Left renal pelvis (tissue), 4 donors: ENCODE measurements around the gene METRNL. TPM values are rescaled to one million over a fixed set of nuclear protein-coding genes. Genes with fewer than 3 reads are reported as not detected.

ENCODE experiments used
- DNase-seq, 4 donors: peaks; one replicate each; pipeline ENCODE4 v3.0.0-alpha.2; 2013; ENCODE audit warnings: low read depth in 4 of 4, low spot score in 3 of 4
- polyA plus RNA-seq, 4 donors: library from polyadenylated mRNA; unstranded; fragments of 120-200 nt; gene quantifications; one replicate each; pipeline ENCODE4 v1.2.1, GENCODE V29; 2013; ENCODE audit not compliant: insufficient read length in 4 of 4

Gene METRNL
- polyA plus RNA-seq, 4 donors: 18.1 to 71.1 (median 41.2) TPM

- DNase-seq: no peak
Measured at GRCh38 chr17:83078378-83079351, 744 bp upstream of the METRNL start.

- no peak for DNase-seq
Measured at GRCh38 chr17:83079766-83080578, 563 bp downstream of the METRNL start.

GRCh38 chr17:83080579-83080857 is 1.1 kb downstream of the METRNL start:
- DNase-seq: no peak

- no peak for DNase-seq
Measured at GRCh38 chr17:83080858-83081683, 1.7 kb downstream of the METRNL start.

GRCh38 chr17:83081684-83082201 is 2.3 kb downstream of the METRNL start:
- no peak for DNase-seq

GRCh38 chr17:83082424-83082823 is 3.0 kb downstream of the METRNL start:
- DNase-seq: no peak

- no peak for DNase-seq
Measured at GRCh38 chr17:83082909-83083367, 3.5 kb downstream of the METRNL start.

GRCh38 chr17:83083368-83084201 is 4.2 kb downstream of the METRNL start:
- DNase-seq: no peak

GRCh38 chr17:83084214-83084613 is 4.8 kb downstream of the METRNL start:
- DNase-seq: no peak

GRCh38 chr17:83084621-83085056 is 5.2 kb downstream of the METRNL start:
- no peak for DNase-seq

GRCh38 chr17:83085103-83085502 is 5.7 kb downstream of the METRNL start:
- DNase-seq: no peak

GRCh38 chr17:83085526-83086198 is 6.3 kb downstream of the METRNL start:
- no peak for DNase-seq

- no peak for DNase-seq
Measured at GRCh38 chr17:83086199-83086880, 6.9 kb downstream of the METRNL start.

GRCh38 chr17:83086907-83087787 is 7.7 kb downstream of the METRNL start:
- no peak for DNase-seq

GRCh38 chr17:83087788-83088360 is 8.5 kb downstream of the METRNL start:
- no peak for DNase-seq

- DNase-seq: no peak
Measured at GRCh38 chr17:83088451-83088850, 9.0 kb downstream of the METRNL start.

GRCh38 chr17:83088909-83089308 is 9.5 kb downstream of the METRNL start:
- DNase-seq: no peak
